ENCODE data around the gene TP53AIP1.

Gene TP53AIP1

GRCh38 chr11:128942817-128943427 is at the start of gene TP53AIP1:
TP53AIP1 (minus strand) TSS chr11:128942871; CDS start chr11:128937818, 5,053 bp downstream.
- DNase-seq: no peak

DNA sequence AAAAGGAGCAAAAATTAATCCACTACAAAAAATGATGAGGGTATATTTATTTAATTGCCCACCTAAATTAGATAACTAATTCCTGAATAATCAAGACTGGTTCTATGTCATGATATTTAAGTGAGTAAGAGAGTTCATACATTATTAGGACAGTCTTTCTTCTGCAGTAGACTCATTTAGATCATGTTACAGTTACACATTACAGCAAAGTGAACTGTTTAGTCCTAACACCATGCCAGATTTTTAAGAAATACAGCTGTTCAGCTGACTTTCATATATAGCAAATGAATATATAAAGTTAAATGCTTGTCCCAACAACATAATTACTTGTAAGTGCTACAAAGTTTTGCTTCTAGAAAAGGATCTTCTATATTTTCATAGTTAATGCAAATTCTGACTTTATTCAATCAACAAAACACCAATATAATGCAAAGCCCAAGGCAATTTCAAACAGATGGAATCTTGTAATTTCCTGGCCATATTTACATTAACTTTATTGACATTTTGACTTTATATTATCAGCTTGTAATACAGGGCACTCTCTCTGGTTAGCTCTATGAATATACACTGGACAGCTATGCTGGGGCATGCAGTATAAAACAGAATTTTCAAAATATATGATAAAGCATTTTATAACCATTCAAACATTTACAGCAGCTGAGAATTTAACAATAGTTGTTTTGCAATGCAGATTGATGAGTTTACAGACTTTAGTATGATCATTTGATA is 45.7 kb upstream of the TP53AIP1 start:
- DNase-seq: no peak

GRCh38 chr11:128985880-128986279 is 43.2 kb upstream of the TP53AIP1 start:
- DNase-seq: no peak

- DNase-seq: no peak
Measured at GRCh38 chr11:128983023-128983422, 40.4 kb upstream of the TP53AIP1 start.

- no peak for DNase-seq
Measured at GRCh38 chr11:128981254-128981653, 38.6 kb upstream of the TP53AIP1 start.

- DNase-seq: no peak
Measured at GRCh38 chr11:128970598-128971190, 28.0 kb upstream of the TP53AIP1 start.

- DNase-seq: no peak
Measured at GRCh38 chr11:128968916-128969315, 26.2 kb upstream of the TP53AIP1 start.

- DNase-seq: no peak
Measured at GRCh38 chr11:128967578-128967977, 24.9 kb upstream of the TP53AIP1 start.

DNA sequence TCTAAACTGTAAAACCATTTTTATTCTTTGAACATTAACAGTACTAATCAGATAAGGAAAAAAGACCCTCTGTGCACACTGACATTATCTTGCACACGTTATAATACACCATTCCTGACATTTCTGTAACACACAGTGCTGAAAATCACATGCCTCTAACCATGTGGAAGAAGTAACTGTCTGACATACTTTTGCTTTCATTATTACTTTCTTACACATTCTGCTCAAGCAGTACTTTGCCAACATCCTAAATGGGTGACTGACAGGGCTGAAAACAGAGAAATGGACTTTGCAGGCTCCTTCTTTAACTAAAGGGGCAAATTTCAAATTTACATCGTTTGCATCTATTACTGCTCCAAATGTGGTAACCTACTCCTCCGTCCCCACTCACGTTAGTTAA is 22.8 kb upstream of the TP53AIP1 start:
- DNase-seq: no peak

- no peak for DNase-seq
Measured at GRCh38 chr11:128964463-128964930, 21.8 kb upstream of the TP53AIP1 start.

- no peak for DNase-seq
Measured at GRCh38 chr11:128963744-128964325, 21.2 kb upstream of the TP53AIP1 start.

- no peak for DNase-seq
Measured at GRCh38 chr11:128962896-128963295, 20.2 kb upstream of the TP53AIP1 start.

DNA sequence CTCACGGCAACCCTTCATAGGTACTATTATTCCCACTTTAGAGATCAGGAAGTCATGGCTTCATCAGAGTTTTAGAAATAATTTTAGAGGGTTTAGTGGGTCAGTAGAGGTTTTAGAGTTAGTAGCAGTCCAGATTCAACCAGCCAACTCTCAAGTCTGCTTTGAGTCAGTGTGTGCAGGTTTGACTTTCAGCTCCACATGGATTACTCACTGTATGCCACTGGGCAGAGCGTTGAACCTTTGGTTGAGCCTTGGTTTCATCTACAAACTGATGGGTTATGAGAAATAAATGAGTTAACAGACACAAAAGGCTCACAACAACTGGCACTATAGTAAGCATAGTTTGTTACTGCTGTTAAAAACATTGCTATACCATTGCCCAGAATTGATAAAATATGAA is 19.0 kb upstream of the TP53AIP1 start:
- DNase-seq: no peak

- no peak for DNase-seq
Measured at GRCh38 chr11:128957202-128957482, 14.5 kb upstream of the TP53AIP1 start.

GRCh38 chr11:128956401-128957201 is 13.9 kb upstream of the TP53AIP1 start:
- DNase-seq: peak; percentile 79

DNA sequence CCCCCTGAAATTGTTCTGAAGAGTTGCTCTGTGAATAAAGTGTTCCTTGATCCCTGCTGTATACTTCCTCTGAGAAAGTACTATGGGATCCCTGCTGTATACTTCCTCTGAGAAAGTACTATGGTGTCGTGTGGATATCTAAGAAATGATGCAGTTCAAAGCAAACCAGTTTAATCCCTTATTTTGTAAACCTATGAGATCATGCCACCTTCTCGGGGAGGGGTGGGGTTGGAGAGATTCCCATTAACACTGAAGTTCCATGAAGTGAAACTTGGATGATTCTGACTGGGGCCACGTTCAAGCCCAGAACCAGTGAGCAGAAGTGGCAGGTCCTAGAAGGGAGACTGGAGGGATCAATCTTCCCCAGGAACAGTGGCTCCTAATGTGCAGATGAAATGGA is 13.0 kb upstream of the TP53AIP1 start:
- DNase-seq: no peak

- no peak for DNase-seq
Measured at GRCh38 chr11:128953151-128953550, 10.5 kb upstream of the TP53AIP1 start.

- DNase-seq: no peak
Measured at GRCh38 chr11:128949791-128950454, 7.3 kb upstream of the TP53AIP1 start.

DNA sequence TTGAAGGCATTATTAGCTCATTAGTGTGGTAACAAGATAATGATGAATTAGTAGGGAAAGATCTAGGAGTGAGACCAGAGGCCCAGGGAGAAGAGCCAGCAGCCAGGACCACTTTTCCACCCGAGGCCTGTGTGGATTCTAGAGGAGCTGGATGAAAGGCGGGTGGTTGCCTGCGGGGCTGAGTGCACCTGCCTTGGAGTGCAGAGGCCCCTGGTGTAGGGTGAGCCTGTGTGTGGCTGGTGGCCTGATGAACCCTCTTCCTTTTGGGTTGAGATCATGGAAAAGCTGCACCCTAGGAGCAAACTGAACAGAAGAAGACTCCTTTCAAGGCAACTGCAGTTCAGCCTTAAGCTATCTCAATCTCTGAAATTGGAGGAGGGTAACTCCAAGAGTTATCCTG is 5.9 kb upstream of the TP53AIP1 start:
- DNase-seq: no peak

DNA sequence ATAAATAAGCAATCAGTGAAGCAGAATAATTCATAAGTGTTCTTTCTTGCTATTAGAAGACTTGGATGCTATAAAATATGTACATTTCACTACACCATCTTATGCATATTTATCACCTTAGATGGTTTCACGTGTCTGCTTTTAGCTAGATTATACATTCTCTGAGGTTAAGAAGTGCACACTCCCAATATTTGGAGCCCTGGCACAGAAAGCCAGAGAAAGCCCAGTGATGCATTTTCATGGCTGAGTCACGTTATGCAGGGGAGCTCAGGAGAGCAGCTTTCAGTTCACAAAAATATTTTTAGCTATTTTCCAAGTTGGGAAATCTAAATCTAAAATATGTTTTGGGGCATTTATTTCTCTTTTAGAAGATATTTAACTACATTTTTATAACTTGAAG is 5.1 kb upstream of the TP53AIP1 start:
- DNase-seq: no peak

GRCh38 chr11:128946648-128947047 is 4.0 kb upstream of the TP53AIP1 start:
- DNase-seq: no peak

DNA sequence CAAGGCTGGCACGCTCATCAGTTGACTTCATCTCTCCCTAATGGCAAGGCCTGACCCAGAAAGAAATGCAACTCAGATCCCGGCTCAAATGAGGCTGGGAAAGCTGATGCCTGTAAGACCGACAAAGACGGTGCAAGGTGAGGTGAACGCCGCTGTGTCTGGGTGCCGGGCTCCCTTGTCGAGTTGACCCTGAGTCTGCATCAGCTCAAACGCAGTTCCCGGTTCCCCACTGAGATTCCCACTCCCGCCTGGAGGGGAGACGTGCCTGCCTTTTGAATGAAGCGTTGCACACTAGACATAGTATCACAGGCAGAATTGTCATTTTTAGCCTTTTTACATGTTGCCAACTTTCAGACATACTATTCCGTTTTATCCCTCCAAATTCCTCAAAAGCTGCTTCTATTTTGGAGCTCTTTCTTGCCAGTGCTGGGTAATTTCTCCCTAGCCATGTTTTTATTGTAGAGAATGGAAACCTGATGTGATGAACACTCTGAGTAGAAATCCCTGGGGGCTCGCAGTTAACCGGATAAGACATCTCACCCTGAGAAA is 831 bp upstream of the TP53AIP1 start:
- DNase-seq: no peak

Data from DMS153 (cell line).